ENCODE results near the gene PTPMT1. TPM values are rescaled to one million over a fixed set of nuclear protein-coding genes. Genes with fewer than 3 reads are reported as not detected.

Gene PTPMT1
- total RNA-seq, 1 donor from 2014 or later = 43.6 TPM

- Mint-ChIP-seq H3K36me3 (peaks cover 10% of the 10 kb centered on the region), H3K4me1 (ENCODE audit: unreplicated experiment) (no peaks in the 10 kb centered on the region), H3K4me3 (no peak overlapping the region), H3K27me3 (no peaks in the 10 kb centered on the region), H3K27ac (no peak overlapping the region), H3K9me3 (no peaks in the 10 kb centered on the region)
- no peak for DNase-seq (ENCODE audit: extremely low spot score, unreplicated experiment)
- TF ChIP-seq, protein P1, sequence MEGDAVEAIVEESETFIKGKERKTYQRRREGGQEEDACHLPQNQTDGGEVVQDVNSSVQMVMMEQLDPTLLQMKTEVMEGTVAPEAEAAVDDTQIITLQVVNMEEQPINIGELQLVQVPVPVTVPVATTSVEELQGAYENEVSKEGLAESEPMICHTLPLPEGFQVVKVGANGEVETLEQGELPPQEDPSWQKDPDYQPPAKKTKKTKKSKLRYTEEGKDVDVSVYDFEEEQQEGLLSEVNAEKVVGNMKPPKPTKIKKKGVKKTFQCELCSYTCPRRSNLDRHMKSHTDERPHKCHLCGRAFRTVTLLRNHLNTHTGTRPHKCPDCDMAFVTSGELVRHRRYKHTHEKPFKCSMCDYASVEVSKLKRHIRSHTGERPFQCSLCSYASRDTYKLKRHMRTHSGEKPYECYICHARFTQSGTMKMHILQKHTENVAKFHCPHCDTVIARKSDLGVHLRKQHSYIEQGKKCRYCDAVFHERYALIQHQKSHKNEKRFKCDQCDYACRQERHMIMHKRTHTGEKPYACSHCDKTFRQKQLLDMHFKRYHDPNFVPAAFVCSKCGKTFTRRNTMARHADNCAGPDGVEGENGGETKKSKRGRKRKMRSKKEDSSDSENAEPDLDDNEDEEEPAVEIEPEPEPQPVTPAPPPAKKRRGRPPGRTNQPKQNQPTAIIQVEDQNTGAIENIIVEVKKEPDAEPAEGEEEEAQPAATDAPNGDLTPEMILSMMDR (conservative IDR thresholded peaks at IDR 0.05) = no peak
Observed at GRCh38 chr11:47620836-47621378, 55.5 kb downstream of the PTPMT1 start.

Other genes starting within 250 kb of the PTPMT1 start
- gene MYBPC3, start 212.9 kb upstream of the PTPMT1 start, total RNA-seq (ENCODE audit: low replicate concordance) = 0.40 and 1.8 TPM in 2 replicates
- not detected in 2 replicates for gene SPI1, start 187.1 kb upstream of the PTPMT1 start, total RNA-seq (ENCODE audit: low replicate concordance)
- gene SLC39A13, start 157.0 kb upstream of the PTPMT1 start, total RNA-seq (ENCODE audit: low replicate concordance) = 28.7 and 44.8 TPM in 2 replicates
- 104 and 141 TPM in 2 replicates for gene PSMC3, start 139.2 kb upstream of the PTPMT1 start, total RNA-seq (ENCODE audit: low replicate concordance)
- 0.19 and 0.39 TPM in 2 replicates for gene RAPSN, start 116.5 kb upstream of the PTPMT1 start, total RNA-seq (ENCODE audit: low replicate concordance)
- 97.8 and 125 TPM in 2 replicates for gene CELF1, start 12.5 kb upstream of the PTPMT1 start, total RNA-seq (ENCODE audit: low replicate concordance)
- gene KBTBD4, start 13.4 kb downstream of the PTPMT1 start, total RNA-seq (ENCODE audit: low replicate concordance) = 14.5 and 18.0 TPM in 2 replicates
- 150 and 161 TPM in 2 replicates for gene NDUFS3, start 13.5 kb downstream of the PTPMT1 start, total RNA-seq (ENCODE audit: low replicate concordance)
- 0.43 TPM in 1 of 2 replicates, not detected in the other for gene FAM180B, start 21.1 kb downstream of the PTPMT1 start, total RNA-seq (ENCODE audit: low replicate concordance)
- gene C1QTNF4, start 28.8 kb downstream of the PTPMT1 start, total RNA-seq (ENCODE audit: low replicate concordance) = 0.43 and 11.7 TPM in 2 replicates
- gene MTCH2, start 77.0 kb downstream of the PTPMT1 start, total RNA-seq (ENCODE audit: low replicate concordance) = 96.1 and 134 TPM in 2 replicates
- 5.8 and 5.9 TPM in 2 replicates for gene AGBL2, start 149.8 kb downstream of the PTPMT1 start, total RNA-seq (ENCODE audit: low replicate concordance)
- 93.4 and 120 TPM in 2 replicates for gene FNBP4, start 201.7 kb downstream of the PTPMT1 start, total RNA-seq (ENCODE audit: low replicate concordance)

All from type B pancreatic cell (in vitro differentiated cells).